Vagina (tissue), 2 donors: ENCODE data around the gene AKR1C4. TPM values are rescaled to one million over a fixed set of nuclear protein-coding genes. Genes with fewer than 3 reads are reported as not detected.
"Not testable (repeated sequence)": the region's sequence is repeated elsewhere in the genome, so short reads cannot be mapped to it uniquely, and the experiment has no call there.

Source experiments
- DNase-seq, 2 donors: peaks; one replicate each; pipeline ENCODE4 v3.0.0-alpha.2; 2017; ENCODE audit errors: extremely low spot score in 2 of 2
- H3K27ac ChIP-seq: fragments of 200-600 bp; sonication (generic); one replicate; pipeline ENCODE4 v1.5.1; 2019
- H3K27me3 ChIP-seq: fragments of 200-600 bp; sonication (generic); one replicate; pipeline ENCODE4 v1.5.1; 2019
- H3K36me3 ChIP-seq, 2 donors: fragments of 200-600 bp; sonication (generic); one replicate each; pipeline ENCODE4 v1.5.1; 2017 to 2019
- H3K4me1 ChIP-seq: fragments of 200-600 bp; sonication (generic); one replicate; pipeline ENCODE4 v1.5.1; 2019
- H3K4me3 ChIP-seq, 2 donors: fragments of 200-600 bp; sonication (generic); 1 replicate in 1 of 2; 2 replicates in 1 of 2; pipeline ENCODE4 v1.5.1; 2016 to 2019
- H3K9me3 ChIP-seq: fragments of 200-600 bp; sonication (generic); one replicate; pipeline ENCODE4 v1.5.1; 2019
- POLR2A ChIP-seq, 2 donors: fragments of 450-650 bp; IDR thresholded peaks; one replicate each; pipeline ENCODE4 v1.6.1; 2017; ENCODE audit warnings: antibody characterized with exemption in 2 of 2, mild to moderate bottlenecking in 2 of 2, moderate library complexity in 2 of 2
- POLR2AphosphoS5 ChIP-seq, 2 donors: sonication (generic); formaldehyde crosslinking; IDR thresholded peaks; one replicate each; pipeline ENCODE4 v1.9.0; 2017; ENCODE audit warnings: antibody characterized with exemption in 2 of 2, mild to moderate bottlenecking in 2 of 2, low read depth in 1 of 2; ENCODE audit not compliant: insufficient read depth in 1 of 2
- intact Hi-C: fragments of 100-400 bp; cut with DNase I; formaldehyde crosslinking; loops from one replicate; pipeline ENCODE4 v1.15.1; 2023
- total RNA-seq: library from RNA; depleted of rRNA; stranded (reverse); fragments of >200 nt; gene quantifications from one replicate; pipeline ENCODE4 v1.2.3, GENCODE V29; 2016
- TF ChIP-seq, protein P1 (sequence below), 3 experiments: fragments of 450-650 bp in 2 of 3; fragments of 200-600 bp in 1 of 3; sonication (generic) in 1 of 3; IDR thresholded peaks; one replicate each; pipeline ENCODE4 v1.5.1; 2017 to 2019; ENCODE audit warnings: antibody characterized with exemption in 3 of 3, mild to moderate bottlenecking in 2 of 3, moderate library complexity in 2 of 3

The AKR1C4 gene
- total RNA-seq, 1 donor from 2014 or later: not detected

GRCh38 chr10:5199398-5199797, 2.8 kb downstream of the AKR1C4 start:
- intact Hi-C loops: no loop called here
- TF ChIP-seq POLR2A (IDR thresholded peaks at IDR 0.05) (no peak), POLR2AphosphoS5 (IDR thresholded peaks at IDR 0.05; ENCODE audit: insufficient read depth in 1 of 2, low read depth in 1 of 2) (no peak)
- TF ChIP-seq, protein P1, sequence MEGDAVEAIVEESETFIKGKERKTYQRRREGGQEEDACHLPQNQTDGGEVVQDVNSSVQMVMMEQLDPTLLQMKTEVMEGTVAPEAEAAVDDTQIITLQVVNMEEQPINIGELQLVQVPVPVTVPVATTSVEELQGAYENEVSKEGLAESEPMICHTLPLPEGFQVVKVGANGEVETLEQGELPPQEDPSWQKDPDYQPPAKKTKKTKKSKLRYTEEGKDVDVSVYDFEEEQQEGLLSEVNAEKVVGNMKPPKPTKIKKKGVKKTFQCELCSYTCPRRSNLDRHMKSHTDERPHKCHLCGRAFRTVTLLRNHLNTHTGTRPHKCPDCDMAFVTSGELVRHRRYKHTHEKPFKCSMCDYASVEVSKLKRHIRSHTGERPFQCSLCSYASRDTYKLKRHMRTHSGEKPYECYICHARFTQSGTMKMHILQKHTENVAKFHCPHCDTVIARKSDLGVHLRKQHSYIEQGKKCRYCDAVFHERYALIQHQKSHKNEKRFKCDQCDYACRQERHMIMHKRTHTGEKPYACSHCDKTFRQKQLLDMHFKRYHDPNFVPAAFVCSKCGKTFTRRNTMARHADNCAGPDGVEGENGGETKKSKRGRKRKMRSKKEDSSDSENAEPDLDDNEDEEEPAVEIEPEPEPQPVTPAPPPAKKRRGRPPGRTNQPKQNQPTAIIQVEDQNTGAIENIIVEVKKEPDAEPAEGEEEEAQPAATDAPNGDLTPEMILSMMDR (IDR thresholded peaks at IDR 0.05): no peak

DNA sequence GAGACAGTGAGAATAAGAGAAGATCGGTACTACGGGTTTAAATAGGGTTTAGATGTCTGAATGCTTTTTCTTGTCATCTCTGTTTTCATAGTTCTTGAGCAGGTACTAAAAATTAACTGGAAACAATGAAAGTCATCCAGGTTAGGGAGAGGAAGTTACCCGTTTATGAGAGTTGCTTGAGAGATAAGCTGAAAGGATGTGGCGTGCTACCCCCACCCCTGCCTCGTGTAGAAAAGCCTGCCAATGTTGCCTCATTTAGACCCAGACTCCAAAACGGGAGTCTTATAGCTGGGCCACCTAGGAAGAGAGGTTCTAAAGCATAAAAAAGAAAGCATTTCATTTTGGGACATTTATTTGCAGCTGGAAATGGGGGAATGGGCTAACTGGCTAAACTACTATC, 10.2 kb downstream of the AKR1C4 start:
- H3K27me3 ChIP-seq: no peaks in the 10 kb centered on the region
- intact Hi-C loops: no loop called here
- H3K4me3 ChIP-seq: no peak overlapping the region
- TF ChIP-seq POLR2AphosphoS5 (IDR thresholded peaks at IDR 0.05; ENCODE audit: insufficient read depth in 1 of 2, low read depth in 1 of 2) (no peak), POLR2A (IDR thresholded peaks at IDR 0.05) (no peak)
- TF ChIP-seq, protein P1 (IDR thresholded peaks at IDR 0.05): no peak
- H3K27ac ChIP-seq: no peak overlapping the region
- no peaks in the 10 kb centered on the region for H3K4me1 ChIP-seq
- DNase-seq: no peak
- H3K36me3 ChIP-seq: no peaks in the 10 kb centered on the region
- H3K9me3 ChIP-seq: no peaks in the 10 kb centered on the region

More at GRCh38 chr10:5199398-5199797, 2.8 kb downstream of the AKR1C4 start:
- Histone ChIP-seq H3K36me3 (no peaks in the 10 kb centered on the region), H3K27me3 (no peaks in the 10 kb centered on the region), H3K27ac (no peak overlapping the region), H3K4me1 (no peaks in the 10 kb centered on the region), H3K9me3 (no peaks in the 10 kb centered on the region), H3K4me3 (no peak overlapping the region)
- DNase-seq: no peak

DNA sequence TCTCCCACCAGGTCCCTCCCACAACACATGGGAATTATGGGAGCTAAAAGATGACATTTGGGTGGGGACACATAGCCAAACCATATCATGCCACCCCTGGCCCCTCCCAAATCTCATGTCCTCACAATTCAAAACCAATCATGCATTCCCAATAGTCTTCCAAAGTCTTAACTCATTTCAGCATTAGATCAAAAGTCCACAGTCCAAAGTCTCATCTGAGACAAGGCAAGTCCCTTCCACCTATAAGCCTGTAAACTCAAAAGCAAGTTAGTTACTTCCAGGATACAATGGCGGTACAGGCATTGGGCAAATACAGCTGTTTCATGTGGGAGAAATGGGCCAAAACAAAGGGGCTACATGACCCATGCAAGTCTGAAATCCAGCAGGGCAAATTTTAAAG, 13.1 kb downstream of the AKR1C4 start:
- H3K27ac ChIP-seq, DNase-seq, H3K4me3 ChIP-seq, H3K9me3 ChIP-seq, H3K4me1 ChIP-seq, H3K27me3 ChIP-seq, H3K36me3 ChIP-seq, intact Hi-C loops: not testable (repeated sequence)

- H3K27ac ChIP-seq, H3K4me3 ChIP-seq, intact Hi-C loops, H3K36me3 ChIP-seq, DNase-seq, H3K9me3 ChIP-seq, H3K4me1 ChIP-seq, H3K27me3 ChIP-seq: not testable (repeated sequence)
These were observed 13.6 kb downstream of the AKR1C4 start for GRCh38 chr10:5210261-5210660.

GRCh38 chr10:5211696-5212536, 15.3 kb downstream of the AKR1C4 start:
- Histone ChIP-seq H3K4me1 (no peaks in the 10 kb centered on the region), H3K27ac (no peak overlapping the region), H3K4me3 (no peak overlapping the region), H3K9me3 (no peaks in the 10 kb centered on the region), H3K27me3 (no peaks in the 10 kb centered on the region), H3K36me3 (no peaks in the 10 kb centered on the region)
- TF ChIP-seq, protein P1 (IDR thresholded peaks at IDR 0.05): no peak
- TF ChIP-seq POLR2A (IDR thresholded peaks at IDR 0.05) (no peak), POLR2AphosphoS5 (IDR thresholded peaks at IDR 0.05; ENCODE audit: insufficient read depth in 1 of 2, low read depth in 1 of 2) (no peak)
- intact Hi-C loops: no loop called here
- no peak for DNase-seq

DNA sequence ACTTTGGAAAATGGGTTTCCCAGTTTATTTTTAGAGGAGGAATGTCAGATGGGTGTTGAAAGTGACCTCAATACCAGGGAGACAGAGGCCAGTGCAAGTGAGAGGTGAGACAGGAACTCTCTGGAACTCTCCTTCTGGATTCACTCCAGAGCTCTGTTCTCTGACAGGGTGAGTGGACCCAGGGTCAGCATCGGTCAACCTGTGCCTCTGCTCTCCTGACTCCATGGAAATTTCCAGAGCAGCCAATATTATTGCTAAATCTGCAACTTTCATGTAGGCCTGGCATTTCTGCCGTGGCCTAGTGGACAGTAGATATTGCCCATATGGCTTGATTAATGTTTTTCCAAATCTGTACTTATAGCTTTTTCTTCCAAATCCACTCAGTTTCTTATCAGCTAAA, 20.2 kb downstream of the AKR1C4 start:
- Histone ChIP-seq H3K27me3 (no peaks in the 10 kb centered on the region), H3K4me3 (no peak overlapping the region), H3K27ac (no peak overlapping the region), H3K9me3 (no peaks in the 10 kb centered on the region), H3K4me1 (no peaks in the 10 kb centered on the region), H3K36me3 (no peaks in the 10 kb centered on the region)
- no peak for DNase-seq
- TF ChIP-seq POLR2AphosphoS5 (IDR thresholded peaks at IDR 0.05; ENCODE audit: insufficient read depth in 1 of 2, low read depth in 1 of 2): no peak
- TF ChIP-seq POLR2A (IDR thresholded peaks at IDR 0.05): no peak
- TF ChIP-seq, protein P1 (IDR thresholded peaks at IDR 0.05): no peak
- intact Hi-C loops: no loop called here
